SK-N-SH (cell line): ENCODE results near the gene ZBTB7B. TPM values are rescaled to one million over a fixed set of nuclear protein-coding genes. Genes with fewer than 3 reads are reported as not detected.

Experiments used
- CTCF ChIA-PET: fragments of 300-600, 350-600 bp; formaldehyde crosslinking; extraction: SDS; loops from one replicate; lab custom pipeline; 2021; lab: Yijun Ruan, JAX
- POLR2A ChIA-PET: fragments of 350-600 bp; sonication (Branson Sonifier 250); formaldehyde crosslinking; extraction: SDS; loops from one replicate; lab custom pipeline; 2020; ENCODE audit warnings: antibody characterized with exemption, inconsistent platforms; lab: Yijun Ruan, JAX
- DNase-seq: peaks from one replicate; pipeline ENCODE4 v3.0.0; 2012
- H2AFZ ChIP-seq: fragments of 200-600 bp; sonication (generic); 2 replicates; pipeline ENCODE4 v1.8.1; 2016; ENCODE audit warnings: antibody characterized with exemption, mild to moderate bottlenecking, low read depth
- H3F3A ChIP-seq: fragments of 200-600 bp; sonication (generic); replicated peaks from 2 replicates; pipeline ENCODE3; 2016; ENCODE audit warnings: antibody characterized with exemption, mild to moderate bottlenecking; ENCODE audit not compliant: insufficient read depth
- H3K27ac ChIP-seq, 2 experiments: fragments of 200-500 bp in 1 of 2; fragments of 200-600 bp in 1 of 2; sonication (Bioruptor generic) in 1 of 2; sonication (generic), shearing (Covaris generic) in 1 of 2; 2 replicates each; pipeline versions ENCODE4 v1.5.1 to v1.6.1; 2014 to 2016; ENCODE audit warnings: low read depth in 2 of 2, inconsistent platforms in 1 of 2, low read length in 1 of 2, mild to moderate bottlenecking in 1 of 2, mixed read lengths in 1 of 2
- H3K27me3 ChIP-seq: fragments of 200-600 bp; sonication (generic), shearing (Covaris generic); 2 replicates; pipeline ENCODE4 v1.6.1; 2016; ENCODE audit warnings: mixed run types; ENCODE audit not compliant: insufficient read depth
- H3K36me3 ChIP-seq, 2 experiments: fragments of 200-500 bp in 1 of 2; fragments of 200-600 bp in 1 of 2; sonication (Bioruptor generic) in 1 of 2; sonication (generic) in 1 of 2; replicated peaks in 1 of 2; 2 replicates each; pipeline versions ENCODE3 to v1.5.1; 2014 to 2016; ENCODE audit warnings: low read length in 1 of 2, mild to moderate bottlenecking in 1 of 2; ENCODE audit not compliant: insufficient read depth in 2 of 2, control insufficient read depth in 1 of 2
- H3K4me1 ChIP-seq, 2 experiments: fragments of 200-500 bp in 1 of 2; fragments of 200-600 bp in 1 of 2; sonication (Bioruptor generic) in 1 of 2; sonication (generic), shearing (Covaris generic) in 1 of 2; 2 replicates each; pipeline versions ENCODE4 v1.5.1 to v1.6.1; 2014 to 2016; ENCODE audit warnings: low read depth in 1 of 2, low read length in 1 of 2, mixed run types in 1 of 2; ENCODE audit not compliant: insufficient read depth in 2 of 2, control insufficient read depth in 1 of 2
- H3K4me2 ChIP-seq: fragments of 200-600 bp; sonication (generic), shearing (Covaris generic); 2 replicates; pipeline ENCODE4 v1.6.1; 2017; ENCODE audit warnings: mixed run types
- H3K4me3 ChIP-seq, 2 experiments: fragments of 200-500 bp in 1 of 2; fragments of 200-600 bp in 1 of 2; sonication (Bioruptor generic) in 1 of 2; sonication (generic), shearing (Covaris generic) in 1 of 2; 2 replicates each; pipeline versions ENCODE4 v1.5.1 to v1.8.1; 2014 to 2016; ENCODE audit warnings: low read depth in 2 of 2, inconsistent platforms in 1 of 2, low read length in 1 of 2, mild to moderate bottlenecking in 1 of 2, mixed read lengths in 1 of 2, moderate library complexity in 1 of 2
- H3K79me2 ChIP-seq: fragments of 200-600 bp; sonication (generic); 2 replicates; pipeline ENCODE4 v1.8.1; 2017; ENCODE audit warnings: mild to moderate bottlenecking; ENCODE audit not compliant: insufficient read depth
- H3K9ac ChIP-seq: fragments of 200-600 bp; sonication (generic); 2 replicates; pipeline ENCODE4 v1.6.1; 2017; ENCODE audit warnings: mixed run types
- H3K9me2 ChIP-seq: fragments of 200-600 bp; sonication (generic); 2 replicates; pipeline ENCODE4 v1.6.1; 2017; ENCODE audit warnings: mixed run types
- H3K9me3 ChIP-seq: fragments of 200-600 bp; sonication (generic); 2 replicates; pipeline ENCODE4 v1.6.1; 2017; ENCODE audit warnings: mixed run types, mild to moderate bottlenecking, moderate library complexity
- H4K20me1 ChIP-seq: fragments of 200-600 bp; sonication (generic); 2 replicates; pipeline ENCODE4 v1.6.1; 2017; ENCODE audit warnings: mild to moderate bottlenecking, mixed run types; ENCODE audit not compliant: insufficient read depth
- ELF1 ChIP-seq: IDR thresholded peaks from 2 replicates; pipeline ENCODE4 v1.4.0; 2012
- GABPA ChIP-seq: IDR thresholded peaks from 2 replicates; pipeline ENCODE4 v1.4.0; 2012; ENCODE audit warnings: low read depth, mild to moderate bottlenecking
- GATA2 ChIP-seq: sonication (generic); formaldehyde crosslinking; IDR thresholded peaks from 2 replicates; pipeline ENCODE4 v1.5.0; 2020; ENCODE audit warnings: mild to moderate bottlenecking, missing genetic modification reagents
- JUND ChIP-seq: IDR thresholded peaks from 2 replicates; pipeline ENCODE4 v1.4.0; 2012
- MEF2A ChIP-seq: IDR thresholded peaks from 2 replicates; pipeline ENCODE4 v1.4.0; 2012; ENCODE audit warnings: low read depth, borderline replicate concordance
- NFIC ChIP-seq: IDR thresholded peaks from 2 replicates; pipeline ENCODE4 v1.4.0; 2012; ENCODE audit warnings: borderline replicate concordance
- POLR2AphosphoS5 ChIP-seq: IDR thresholded peaks from 2 replicates; pipeline ENCODE4 v1.6.1; 2012; ENCODE audit warnings: low read depth, low read length
- RCOR1 ChIP-seq: fragments of 150-350 bp; IDR thresholded peaks from 2 replicates; pipeline ENCODE4 v1.6.1; 2017; ENCODE audit warnings: antibody characterized with exemption, low read length
- RXRA ChIP-seq: IDR thresholded peaks from 2 replicates; pipeline ENCODE4 v1.4.0; 2012; ENCODE audit warnings: low read depth, mild to moderate bottlenecking, borderline replicate concordance
- SIN3A ChIP-seq: IDR thresholded peaks from 2 replicates; pipeline ENCODE4 v1.6.1; 2012; ENCODE audit warnings: low read depth, mild to moderate bottlenecking, low read length, moderate library complexity, borderline replicate concordance
- SMC3 ChIP-seq: IDR thresholded peaks from 2 replicates; pipeline ENCODE4 v1.6.1; 2012; ENCODE audit warnings: low read depth, low read length, improper control_type of control experiment
- TAF1 ChIP-seq: IDR thresholded peaks from 2 replicates; pipeline ENCODE4 v1.6.1; 2012; ENCODE audit warnings: low read depth, mild to moderate bottlenecking, low read length, moderate library complexity, borderline replicate concordance
- WGBS: methylation state at CpG from one replicate; pipeline ENCODE4 v1.1.6; 2017; ENCODE audit warnings: low lambda C conversion rate; 5-methylcytosine and 5-hydroxymethylcytosine counted together
- polyA plus RNA-seq, 3 experiments: library from polyadenylated mRNA; depleted of rRNA; stranded (reverse); fragments of >200 nt; gene quantifications; 2 replicates each; pipeline ENCODE4 v1.2.3, GENCODE V29; 2012
- TF ChIP-seq, protein P1 (sequence below): IDR thresholded peaks from 2 replicates; pipeline ENCODE4; 2012
- TF ChIP-seq, protein P2 (sequence below): IDR thresholded peaks from 2 replicates; pipeline ENCODE4 v1.4.0; 2012; ENCODE audit warnings: low read depth, borderline replicate concordance
- TF ChIP-seq, protein P3 (sequence below): fragments of 200-600 bp; sonication (generic); IDR thresholded peaks from 2 replicates; pipeline ENCODE4 v1.6.1; 2017; ENCODE audit warnings: antibody characterized with exemption, mild to moderate bottlenecking, moderate library complexity

ZBTB7B gene
- polyA plus RNA-seq, 1 of the 3 experiments (the other 2 are of a cell fraction) = 15.7 TPM

DNA sequence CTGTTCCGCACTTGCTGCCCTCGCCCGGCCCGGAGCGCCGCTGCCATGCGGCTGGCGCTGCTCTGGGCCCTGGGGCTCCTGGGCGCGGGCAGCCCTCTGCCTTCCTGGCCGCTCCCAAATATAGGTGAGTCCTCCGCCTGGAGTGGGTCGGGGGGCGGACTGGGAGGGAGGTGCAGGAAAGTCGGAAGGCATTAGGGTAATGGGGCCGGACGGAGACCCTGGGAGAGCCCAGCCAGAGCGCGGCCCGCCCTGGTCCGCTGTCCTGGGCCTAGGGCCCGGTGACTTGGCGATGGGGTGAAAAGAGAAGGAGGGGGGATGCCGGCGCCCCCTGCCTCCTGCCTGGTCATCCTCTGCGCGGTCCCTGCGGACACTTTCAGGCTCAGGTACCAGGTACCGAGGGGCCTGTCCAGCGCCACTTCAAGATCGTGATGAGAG, 48.8 kb downstream of the ZBTB7B start:
- Histone ChIP-seq H3K9me3 (no peaks in the 10 kb centered on the region), H3F3A (peaks cover 13% of the 10 kb centered on the region), H3K79me2 (peaks cover 8% of the 10 kb centered on the region; the same call in 1 of the 2 replicates), H3K9ac (peak overlapping the region; percentile 74), H2AFZ (peak overlapping the region; percentile 79; the same call in 1 of the 2 replicates), H3K9me2 (no peaks in the 10 kb centered on the region), H3K27ac (peak overlapping the region; percentile 40 to 75), H3K4me1 (peaks cover 7 to 42% of the 10 kb centered on the region in 2 experiments), H3K36me3 (peaks cover 0 to 19% of the 10 kb centered on the region in 2 experiments), H4K20me1 (no peaks in the 10 kb centered on the region), H3K4me3 (peak overlapping the region; percentile 84 to 98), H3K27me3 (no peaks in the 10 kb centered on the region), H3K4me2 (peak overlapping the region; percentile 97)
- CTCF ChIA-PET = interaction anchor here (0.6 to 26.0 kb wide), 33 partner anchors 10 to 760 kb away, joined by 3 to 573 read pairs (median 4); partner anchors contain the start of genes EFNA3, EFNA4, KRTCAP2 and LENEP
- 2% methylated on average over 9 of the region's 31 CpGs for WGBS
- POLR2A ChIA-PET = interaction anchor here (0.8 to 1.6 kb wide), 6 partner anchors 29 to 121 kb away, joined by 3 to 5 read pairs (median 4); partner anchors contain the start of genes KRTCAP2, LENEP, PBXIP1 and SHC1
- TF ChIP-seq GABPA (no peak), SMC3 (0 out of 2 replicates have a peak, but pooled peaks have one; percentile 1), RCOR1 (no peak), POLR2AphosphoS5 (peak; percentile 37; the same call in 1 of the 2 replicates), GATA2 (no peak), RXRA (no peak), ELF1 (no peak), MEF2A (no peak), JUND (no peak), NFIC (no peak), TAF1 (peak; percentile 70)
- TF ChIP-seq, protein P1, sequence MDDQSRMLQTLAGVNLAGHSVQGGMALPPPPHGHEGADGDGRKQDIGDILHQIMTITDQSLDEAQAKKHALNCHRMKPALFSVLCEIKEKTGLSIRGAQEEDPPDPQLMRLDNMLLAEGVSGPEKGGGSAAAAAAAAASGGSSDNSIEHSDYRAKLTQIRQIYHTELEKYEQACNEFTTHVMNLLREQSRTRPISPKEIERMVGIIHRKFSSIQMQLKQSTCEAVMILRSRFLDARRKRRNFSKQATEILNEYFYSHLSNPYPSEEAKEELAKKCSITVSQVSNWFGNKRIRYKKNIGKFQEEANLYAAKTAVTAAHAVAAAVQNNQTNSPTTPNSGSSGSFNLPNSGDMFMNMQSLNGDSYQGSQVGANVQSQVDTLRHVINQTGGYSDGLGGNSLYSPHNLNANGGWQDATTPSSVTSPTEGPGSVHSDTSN = no peak
- TF ChIP-seq, protein P2, sequence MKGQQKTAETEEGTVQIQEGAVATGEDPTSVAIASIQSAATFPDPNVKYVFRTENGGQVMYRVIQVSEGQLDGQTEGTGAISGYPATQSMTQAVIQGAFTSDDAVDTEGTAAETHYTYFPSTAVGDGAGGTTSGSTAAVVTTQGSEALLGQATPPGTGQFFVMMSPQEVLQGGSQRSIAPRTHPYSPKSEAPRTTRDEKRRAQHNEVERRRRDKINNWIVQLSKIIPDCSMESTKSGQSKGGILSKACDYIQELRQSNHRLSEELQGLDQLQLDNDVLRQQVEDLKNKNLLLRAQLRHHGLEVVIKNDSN = no peak
- no peak for DNase-seq

DNA sequence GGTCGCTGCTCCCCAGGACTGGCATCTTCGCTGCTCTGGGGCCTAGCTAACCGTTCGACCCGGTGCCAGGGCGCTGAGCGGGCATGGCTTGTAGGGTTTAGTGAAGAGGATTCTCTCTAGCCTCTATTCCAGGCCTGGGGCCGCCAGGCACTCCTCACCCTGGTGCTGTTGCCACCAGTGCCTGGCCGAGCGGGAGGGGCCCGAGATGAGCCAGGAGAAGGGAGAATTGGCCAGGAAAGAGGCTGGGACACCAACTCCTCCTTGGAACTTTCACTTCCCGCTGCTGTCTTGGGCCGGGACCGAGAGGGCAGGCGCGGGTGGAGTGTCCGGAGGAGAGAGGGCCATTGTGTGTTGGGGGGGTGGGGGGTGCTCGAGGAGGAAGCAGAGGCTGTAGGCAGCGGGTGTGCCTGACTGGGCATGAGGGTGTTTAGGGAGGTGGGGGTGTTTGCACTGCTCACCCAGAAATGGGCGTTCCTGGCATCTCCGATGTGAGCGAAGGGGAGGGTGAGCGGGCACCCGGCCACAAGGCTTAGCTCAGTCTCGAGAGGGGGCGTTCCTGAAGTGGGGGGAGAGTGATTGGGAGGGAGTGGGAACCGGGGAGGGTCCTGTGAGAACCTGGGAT, 49.3 kb downstream of the ZBTB7B start:
- Histone ChIP-seq H3K4me2 (peak overlapping the region; percentile 97), H3K27ac (peak overlapping the region; percentile 40 to 75), H3K36me3 (peaks cover 0 to 22% of the 10 kb centered on the region in 2 experiments), H2AFZ (peak overlapping the region; percentile 79; the same call in 1 of the 2 replicates), H3K4me3 (peak overlapping the region; percentile 84 to 98), H3K27me3 (no peaks in the 10 kb centered on the region), H3K4me1 (peaks cover 7 to 42% of the 10 kb centered on the region in 2 experiments), H3F3A (peaks cover 13% of the 10 kb centered on the region), H3K9me3 (no peaks in the 10 kb centered on the region), H3K79me2 (peaks cover 8% of the 10 kb centered on the region; the same call in 1 of the 2 replicates), H3K9me2 (no peaks in the 10 kb centered on the region), H3K9ac (peak overlapping the region; percentile 74), H4K20me1 (no peaks in the 10 kb centered on the region)
- TF ChIP-seq SIN3A = 0 out of 2 replicates have a peak, but pooled peaks have one; percentile 27
- TF ChIP-seq, protein P3, sequence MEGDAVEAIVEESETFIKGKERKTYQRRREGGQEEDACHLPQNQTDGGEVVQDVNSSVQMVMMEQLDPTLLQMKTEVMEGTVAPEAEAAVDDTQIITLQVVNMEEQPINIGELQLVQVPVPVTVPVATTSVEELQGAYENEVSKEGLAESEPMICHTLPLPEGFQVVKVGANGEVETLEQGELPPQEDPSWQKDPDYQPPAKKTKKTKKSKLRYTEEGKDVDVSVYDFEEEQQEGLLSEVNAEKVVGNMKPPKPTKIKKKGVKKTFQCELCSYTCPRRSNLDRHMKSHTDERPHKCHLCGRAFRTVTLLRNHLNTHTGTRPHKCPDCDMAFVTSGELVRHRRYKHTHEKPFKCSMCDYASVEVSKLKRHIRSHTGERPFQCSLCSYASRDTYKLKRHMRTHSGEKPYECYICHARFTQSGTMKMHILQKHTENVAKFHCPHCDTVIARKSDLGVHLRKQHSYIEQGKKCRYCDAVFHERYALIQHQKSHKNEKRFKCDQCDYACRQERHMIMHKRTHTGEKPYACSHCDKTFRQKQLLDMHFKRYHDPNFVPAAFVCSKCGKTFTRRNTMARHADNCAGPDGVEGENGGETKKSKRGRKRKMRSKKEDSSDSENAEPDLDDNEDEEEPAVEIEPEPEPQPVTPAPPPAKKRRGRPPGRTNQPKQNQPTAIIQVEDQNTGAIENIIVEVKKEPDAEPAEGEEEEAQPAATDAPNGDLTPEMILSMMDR = no peak
- TF ChIP-seq NFIC = 0 out of 2 replicates have a peak, but pooled peaks have one; percentile 9
- POLR2A ChIA-PET = interaction anchor here (0.6 to 1.6 kb wide), 6 partner anchors 9 to 142 kb away, joined by 3 to 4 read pairs (median 3); partner anchors contain the start of genes LENEP, PBXIP1 and SHC1
- peak; percentile 70 for DNase-seq
- CTCF ChIA-PET = interaction anchor here (1.0 to 29.9 kb wide), 13 partner anchors 9 to 121 kb away, joined by 3 to 573 read pairs (median 6); partner anchors contain the start of genes ADAM15, DCST1, DCST2 and EFNA3
- WGBS = 2% methylated on average over 18 of the region's 27 CpGs
